ENCODE measurements around the gene ADAMTS12.

DNA sequence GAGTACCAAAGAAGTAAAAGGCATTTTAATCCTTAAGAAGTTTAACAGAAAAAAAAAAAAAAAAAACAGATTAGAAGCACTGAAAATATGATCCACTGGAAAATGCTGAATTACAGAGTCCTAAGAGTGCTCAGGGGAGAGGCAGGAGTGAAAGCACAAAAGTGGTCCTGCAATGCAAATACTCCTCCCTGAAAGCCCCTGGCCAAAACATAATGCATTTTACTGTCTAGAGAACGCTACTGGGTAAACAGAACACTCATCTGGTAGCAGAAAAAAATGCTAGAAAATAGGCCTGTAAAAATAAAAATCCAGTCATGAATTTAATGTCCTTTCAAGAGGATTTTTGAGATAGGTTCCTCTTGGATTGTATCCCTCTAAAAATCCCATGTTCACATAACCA, 81.9 kb downstream of the ADAMTS12 start:
- TF ChIP-seq, protein P1, sequence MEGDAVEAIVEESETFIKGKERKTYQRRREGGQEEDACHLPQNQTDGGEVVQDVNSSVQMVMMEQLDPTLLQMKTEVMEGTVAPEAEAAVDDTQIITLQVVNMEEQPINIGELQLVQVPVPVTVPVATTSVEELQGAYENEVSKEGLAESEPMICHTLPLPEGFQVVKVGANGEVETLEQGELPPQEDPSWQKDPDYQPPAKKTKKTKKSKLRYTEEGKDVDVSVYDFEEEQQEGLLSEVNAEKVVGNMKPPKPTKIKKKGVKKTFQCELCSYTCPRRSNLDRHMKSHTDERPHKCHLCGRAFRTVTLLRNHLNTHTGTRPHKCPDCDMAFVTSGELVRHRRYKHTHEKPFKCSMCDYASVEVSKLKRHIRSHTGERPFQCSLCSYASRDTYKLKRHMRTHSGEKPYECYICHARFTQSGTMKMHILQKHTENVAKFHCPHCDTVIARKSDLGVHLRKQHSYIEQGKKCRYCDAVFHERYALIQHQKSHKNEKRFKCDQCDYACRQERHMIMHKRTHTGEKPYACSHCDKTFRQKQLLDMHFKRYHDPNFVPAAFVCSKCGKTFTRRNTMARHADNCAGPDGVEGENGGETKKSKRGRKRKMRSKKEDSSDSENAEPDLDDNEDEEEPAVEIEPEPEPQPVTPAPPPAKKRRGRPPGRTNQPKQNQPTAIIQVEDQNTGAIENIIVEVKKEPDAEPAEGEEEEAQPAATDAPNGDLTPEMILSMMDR (IDR thresholded peaks at IDR 0.05) = no peak
- TF ChIP-seq POLR2A (IDR thresholded peaks at IDR 0.05) = no peak
- TF ChIP-seq POLR2AphosphoS5 (IDR thresholded peaks at IDR 0.05) = no peak
